ENCODE data around the gene KCNJ11. TPM values are rescaled to one million over a fixed set of nuclear protein-coding genes. Genes with fewer than 3 reads are reported as not detected.
A peak's percentile ranks its signal among the peaks of the same experiment; 100 is the strongest.

KCNJ11 gene
- total and polyA plus RNA-seq, 9 donors, result 0.31 to 0.92 (median 0.46) TPM; not detected in 2

DNA sequence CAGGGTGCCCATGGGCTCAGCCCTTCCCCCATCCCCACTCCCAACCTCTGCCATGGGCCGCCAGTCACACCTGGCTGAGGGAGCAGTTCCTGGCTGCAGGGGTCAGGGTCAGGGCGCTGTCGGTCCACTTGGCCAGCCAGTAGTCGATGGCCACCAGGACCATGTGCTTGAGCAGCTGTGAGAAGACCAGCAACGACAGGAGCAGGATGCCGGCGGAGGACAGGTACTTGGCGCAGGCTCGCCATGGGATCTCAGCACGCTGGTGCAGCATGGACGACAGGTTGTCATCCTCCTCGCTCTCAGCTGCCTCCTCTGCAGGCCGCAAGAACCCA, 18.3 kb upstream of the KCNJ11 start:
- H3K4me3 ChIP-seq, result no peak overlapping the region
- no peaks in the 10 kb centered on the region for H3K4me1 ChIP-seq (ENCODE audit: insufficient read depth)
- H3K36me3 ChIP-seq, result no peaks in the 10 kb centered on the region
- no peak for DNase-seq
- no peak overlapping the region for H3K27ac ChIP-seq
- no peaks in the 10 kb centered on the region for H3K27me3 ChIP-seq
- TF ChIP-seq POLR2A (IDR thresholded peaks at IDR 0.05) (no peak), CTCF (IDR thresholded peaks at IDR 0.05) (no peak), EP300 (IDR thresholded peaks at IDR 0.05) (no peak)
- intact Hi-C loops (cut with DNase I), result no loop called here
- WGBS, 3 donors, result 85 to 88% (median 88%) methylated on average over 13 of the region's 13 CpGs
- H3K9me3 ChIP-seq, result no peaks in the 10 kb centered on the region

GRCh38 chr11:17406082-17406817, 17.8 kb upstream of the KCNJ11 start:
- intact Hi-C loops (cut with DNase I), result no loop called here
- DNase-seq, result no peak
- no peak overlapping the region for H3K4me3 ChIP-seq
- no peaks in the 10 kb centered on the region for H3K4me1 ChIP-seq (ENCODE audit: insufficient read depth)
- WGBS, 3 donors, result 79 to 89% (median 83%) methylated on average over 8 of the region's 8 CpGs
- H3K27me3 ChIP-seq, result no peaks in the 10 kb centered on the region
- no peaks in the 10 kb centered on the region for H3K36me3 ChIP-seq
- TF ChIP-seq EP300 (IDR thresholded peaks at IDR 0.05), result no peak
- no peak for TF ChIP-seq POLR2A (IDR thresholded peaks at IDR 0.05)
- TF ChIP-seq CTCF (IDR thresholded peaks at IDR 0.05), result no peak
- H3K27ac ChIP-seq, result no peak overlapping the region
- H3K9me3 ChIP-seq, result no peaks in the 10 kb centered on the region

- Histone ChIP-seq H3K4me3 (no peak overlapping the region), H3K27me3 (no peaks in the 10 kb centered on the region), H3K4me1 (ENCODE audit: insufficient read depth) (no peaks in the 10 kb centered on the region), H3K9me3 (no peaks in the 10 kb centered on the region), H3K36me3 (no peaks in the 10 kb centered on the region), H3K27ac (no peak overlapping the region)
- TF ChIP-seq EP300 (IDR thresholded peaks at IDR 0.05) (no peak), POLR2A (IDR thresholded peaks at IDR 0.05) (no peak), CTCF (IDR thresholded peaks at IDR 0.05) (no peak)
- 36 to 44% (median 40%) methylated on average over 15 of the region's 15 CpGs for WGBS, 3 donors
- intact Hi-C loops (cut with DNase I), result no loop called here
- DNase-seq, result peak in 1 of 5 donors; percentile 56
These were observed 17.0 kb upstream of the KCNJ11 start for GRCh38 chr11:17405232-17406005.

DNA sequence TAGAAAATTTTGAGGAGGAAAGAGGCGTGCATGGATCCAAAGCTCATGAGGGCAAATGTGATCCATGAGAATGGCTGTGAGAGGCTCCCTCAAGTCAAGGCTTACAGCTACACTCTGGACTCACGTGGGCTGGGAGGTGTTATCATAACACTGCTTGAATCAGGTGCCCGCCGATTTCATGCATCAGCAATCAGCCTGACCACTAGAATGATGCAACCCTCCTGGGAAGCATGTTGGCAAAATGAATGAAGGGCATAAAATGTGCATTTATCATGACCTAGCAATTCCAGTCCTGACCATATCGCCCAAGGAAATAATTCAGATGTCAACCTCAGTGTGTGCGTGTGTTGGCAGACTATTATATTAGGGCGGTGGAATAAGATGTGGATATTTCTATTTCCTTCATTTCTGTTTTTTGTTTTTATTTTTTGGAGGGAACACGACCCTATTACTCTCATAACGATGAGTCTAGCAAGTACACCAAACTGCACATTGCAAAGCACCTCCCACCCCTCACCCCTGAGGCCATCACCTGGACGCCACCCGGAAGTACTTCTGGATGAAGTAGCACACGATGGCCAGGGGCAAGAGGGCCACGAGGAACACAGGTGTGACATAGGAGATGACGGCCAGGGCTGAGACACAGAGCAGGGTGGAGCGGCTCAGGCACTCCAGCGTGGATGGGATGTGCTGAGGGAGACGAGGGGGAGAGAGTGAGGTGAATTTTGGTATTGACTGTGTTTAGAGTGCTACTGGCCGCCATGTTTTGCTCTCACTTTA, 15.7 kb upstream of the KCNJ11 start:
- TF ChIP-seq EP300 (IDR thresholded peaks at IDR 0.05), result no peak
- DNase-seq, result no peak
- intact Hi-C loops (cut with DNase I), result no loop called here

More for the DNA sequence above, 15.7 kb upstream of the KCNJ11 start:
- no peak overlapping the region for H3K4me3 ChIP-seq
- no peaks in the 10 kb centered on the region for H3K9me3 ChIP-seq
- H3K27ac ChIP-seq, result no peak overlapping the region
- WGBS, 3 donors, result 79 to 80% (median 80%) methylated on average over 18 of the region's 18 CpGs
- H3K36me3 ChIP-seq, result no peaks in the 10 kb centered on the region
- H3K27me3 ChIP-seq, result no peaks in the 10 kb centered on the region
- H3K4me1 ChIP-seq (ENCODE audit: insufficient read depth), result no peaks in the 10 kb centered on the region

All from ovary (tissue), 9 donors.